Measurements from ENCODE around the gene PARD3B.

Gene PARD3B

GRCh38 chr2:204664708-204665121 lies 119.4 kb downstream of the PARD3B start:
- Histone ChIP-seq H3K4me3 (replicated peaks; ENCODE audit: insufficient read depth, low read length) (no peak overlapping the region), H3K27me3 (ENCODE audit: insufficient read depth, poor library complexity, severe bottlenecking) (no peaks in the 10 kb centered on the region), H3K27ac (replicated peaks) (no peak overlapping the region)
- TF ChIP-seq SPI1 (IDR thresholded peaks at IDR 0.05; ENCODE audit: borderline replicate concordance, low read depth) (no peak), CTCF (IDR thresholded peaks at IDR 0.05; ENCODE audit: insufficient read depth, low read length) (no peak), REST (IDR thresholded peaks at IDR 0.05; ENCODE audit: insufficient replicate concordance, low read depth) (no peak), GABPA (IDR thresholded peaks at IDR 0.05; ENCODE audit: low read depth) (no peak), POLR2AphosphoS5 (IDR thresholded peaks at IDR 0.05; ENCODE audit: low read depth) (no peak)
- no peak for DNase-seq (ENCODE audit: low read depth in 1 of 2, low spot score in 1 of 2)

GRCh38 chr2:204665207-204665606 lies 119.9 kb downstream of the PARD3B start:
- Histone ChIP-seq H3K27me3 (ENCODE audit: insufficient read depth, poor library complexity, severe bottlenecking) (no peaks in the 10 kb centered on the region), H3K27ac (replicated peaks) (no peak overlapping the region), H3K4me3 (replicated peaks; ENCODE audit: insufficient read depth, low read length) (no peak overlapping the region)
- TF ChIP-seq REST (IDR thresholded peaks at IDR 0.05; ENCODE audit: insufficient replicate concordance, low read depth) (no peak), SPI1 (IDR thresholded peaks at IDR 0.05; ENCODE audit: borderline replicate concordance, low read depth) (no peak), GABPA (IDR thresholded peaks at IDR 0.05; ENCODE audit: low read depth) (no peak), CTCF (IDR thresholded peaks at IDR 0.05; ENCODE audit: insufficient read depth, low read length) (no peak), POLR2AphosphoS5 (IDR thresholded peaks at IDR 0.05; ENCODE audit: low read depth) (no peak)
- no peak for DNase-seq (ENCODE audit: low read depth in 1 of 2, low spot score in 1 of 2)

GRCh38 chr2:204665771-204666170 lies 120.5 kb downstream of the PARD3B start:
- DNase-seq (ENCODE audit: low read depth in 1 of 2, low spot score in 1 of 2) = no peak
- Histone ChIP-seq H3K27me3 (ENCODE audit: insufficient read depth, poor library complexity, severe bottlenecking) (no peaks in the 10 kb centered on the region), H3K27ac (replicated peaks) (no peak overlapping the region), H3K4me3 (replicated peaks; ENCODE audit: insufficient read depth, low read length) (no peak overlapping the region)
- TF ChIP-seq CTCF (IDR thresholded peaks at IDR 0.05; ENCODE audit: insufficient read depth, low read length) (no peak), REST (IDR thresholded peaks at IDR 0.05; ENCODE audit: insufficient replicate concordance, low read depth) (no peak), GABPA (IDR thresholded peaks at IDR 0.05; ENCODE audit: low read depth) (no peak), SPI1 (IDR thresholded peaks at IDR 0.05; ENCODE audit: borderline replicate concordance, low read depth) (no peak), POLR2AphosphoS5 (IDR thresholded peaks at IDR 0.05; ENCODE audit: low read depth) (no peak)
